ENCODE results near the gene ZSWIM4.

DNA sequence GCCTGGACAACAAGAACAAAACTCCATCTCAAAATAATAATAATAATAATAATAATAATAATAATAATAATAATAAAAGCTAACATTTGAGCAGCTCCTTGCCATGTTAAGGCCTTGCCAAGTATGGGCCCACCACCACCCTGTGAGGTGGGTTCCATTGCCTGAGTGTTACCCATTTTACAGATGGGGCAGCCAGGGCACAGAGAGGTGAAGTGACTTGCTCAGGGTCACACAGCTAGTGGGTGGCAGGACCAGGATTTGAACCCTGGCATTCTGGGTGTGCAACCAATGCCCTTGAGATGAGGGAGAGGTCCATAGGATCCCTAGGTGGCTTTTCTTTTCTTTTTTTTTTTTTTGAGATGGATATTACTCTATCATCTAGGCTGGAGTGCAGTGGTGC lies 29.5 kb downstream of the ZSWIM4 start:
- TF ChIP-seq POLR2AphosphoS5 (IDR thresholded peaks at IDR 0.05) (no peak), POLR2A (IDR thresholded peaks at IDR 0.05) (no peak)
- TF ChIP-seq, protein P1, sequence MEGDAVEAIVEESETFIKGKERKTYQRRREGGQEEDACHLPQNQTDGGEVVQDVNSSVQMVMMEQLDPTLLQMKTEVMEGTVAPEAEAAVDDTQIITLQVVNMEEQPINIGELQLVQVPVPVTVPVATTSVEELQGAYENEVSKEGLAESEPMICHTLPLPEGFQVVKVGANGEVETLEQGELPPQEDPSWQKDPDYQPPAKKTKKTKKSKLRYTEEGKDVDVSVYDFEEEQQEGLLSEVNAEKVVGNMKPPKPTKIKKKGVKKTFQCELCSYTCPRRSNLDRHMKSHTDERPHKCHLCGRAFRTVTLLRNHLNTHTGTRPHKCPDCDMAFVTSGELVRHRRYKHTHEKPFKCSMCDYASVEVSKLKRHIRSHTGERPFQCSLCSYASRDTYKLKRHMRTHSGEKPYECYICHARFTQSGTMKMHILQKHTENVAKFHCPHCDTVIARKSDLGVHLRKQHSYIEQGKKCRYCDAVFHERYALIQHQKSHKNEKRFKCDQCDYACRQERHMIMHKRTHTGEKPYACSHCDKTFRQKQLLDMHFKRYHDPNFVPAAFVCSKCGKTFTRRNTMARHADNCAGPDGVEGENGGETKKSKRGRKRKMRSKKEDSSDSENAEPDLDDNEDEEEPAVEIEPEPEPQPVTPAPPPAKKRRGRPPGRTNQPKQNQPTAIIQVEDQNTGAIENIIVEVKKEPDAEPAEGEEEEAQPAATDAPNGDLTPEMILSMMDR (IDR thresholded peaks at IDR 0.05 in 8 of 11, conservative IDR thresholded peaks at IDR 0.05 in 3 of 11), result no peak

All from spleen (tissue), 7 donors.